Ramos (cell line): Measurements from ENCODE around the gene CNNM1.

Experiments used
- in situ Hi-C: fragments of 300-500 bp; cut with MboI; formaldehyde crosslinking; loops from one replicate; pipeline ENCODE4 v1.14.3; 2022; ENCODE audit warnings: low sequenced_read_pairs; ENCODE audit not compliant: unreplicated experiment

The CNNM1 gene

DNA sequence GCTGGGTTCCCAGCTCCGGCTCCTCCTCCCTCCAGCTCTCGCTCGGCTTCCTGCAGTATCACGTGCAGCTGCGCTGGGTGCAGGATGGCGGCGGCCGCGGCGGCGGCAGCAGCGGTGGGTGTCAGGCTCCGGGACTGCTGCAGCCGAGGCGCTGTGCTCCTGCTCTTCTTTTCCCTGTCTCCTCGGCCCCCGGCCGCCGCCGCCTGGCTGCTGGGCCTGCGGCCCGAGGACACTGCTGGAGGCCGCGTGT lies at the start of gene CNNM1:
TSS of gene CNNM1 (plus strand) at position 53 of the 250 bp plus-strand sequence. CDS start at position 85, 32 bp downstream.
- in situ Hi-C loops = no loop called here

DNA sequence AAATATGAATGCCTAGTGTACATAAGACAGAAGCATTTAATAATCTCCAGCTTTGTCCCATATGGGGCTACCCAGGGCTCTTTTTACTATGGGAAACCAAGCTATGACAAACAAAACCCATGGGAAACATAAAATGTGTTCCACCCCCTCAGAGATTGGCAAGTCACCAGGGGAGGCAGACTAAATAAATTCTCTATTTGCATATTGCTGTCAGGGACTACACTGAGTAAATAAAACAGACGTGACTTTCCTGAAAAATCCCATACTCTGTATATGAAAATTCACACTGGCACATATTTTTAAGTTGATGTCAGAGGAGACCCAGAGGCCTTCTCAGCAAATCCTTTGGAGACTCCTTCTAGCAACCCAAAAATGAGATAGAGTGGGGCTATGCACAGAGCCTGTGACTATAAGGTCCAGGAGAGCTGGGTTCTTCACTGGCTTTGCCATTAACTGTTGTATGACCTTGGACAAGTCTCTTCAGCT lies 49.5 kb upstream of the CNNM1 start:
- in situ Hi-C loops = no loop called here

DNA sequence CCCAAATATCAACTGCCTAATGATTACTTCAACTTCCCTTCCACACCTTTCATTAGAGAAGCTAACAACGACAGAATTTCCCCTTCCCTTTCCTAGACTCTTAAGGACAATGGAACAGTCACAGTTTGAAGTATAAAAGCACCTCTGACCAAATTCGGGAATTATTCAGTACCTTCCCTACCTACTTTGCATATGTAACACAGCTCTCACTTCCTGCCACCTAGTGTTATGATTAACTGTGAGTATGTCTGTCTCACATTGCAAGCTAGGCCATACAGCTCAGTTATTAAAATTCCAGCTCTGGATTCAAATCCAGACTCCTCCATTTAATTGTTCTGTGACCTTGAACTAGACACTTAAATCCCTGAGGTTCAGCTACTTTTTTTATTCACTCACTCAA lies 48.7 kb upstream of the CNNM1 start:
- in situ Hi-C loops = no loop called here

DNA sequence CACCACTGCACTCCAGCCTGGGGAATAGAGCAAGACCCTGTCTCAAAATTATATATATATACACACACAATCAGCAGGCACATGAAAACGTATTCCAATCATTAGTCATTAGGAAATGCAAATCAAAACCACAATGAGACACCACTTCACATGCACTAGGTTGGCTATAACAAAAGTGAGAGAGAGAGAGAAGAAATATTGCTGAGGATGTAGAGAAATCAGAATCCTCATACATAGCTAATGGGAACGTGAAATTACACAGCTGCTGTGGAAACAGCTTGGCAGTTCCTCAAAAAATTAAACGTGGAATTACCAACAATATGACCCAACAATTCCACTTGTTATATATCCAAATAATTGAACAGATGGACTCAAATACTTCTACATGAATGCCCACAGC lies 43.3 kb upstream of the CNNM1 start:
- in situ Hi-C loops = no loop called here

GRCh38 chr10:99290306-99290705 lies 38.9 kb upstream of the CNNM1 start:
- in situ Hi-C loops = no loop called here

- in situ Hi-C loops = no loop called here
Measured at GRCh38 chr10:99292159-99292558, 37.0 kb upstream of the CNNM1 start.

DNA sequence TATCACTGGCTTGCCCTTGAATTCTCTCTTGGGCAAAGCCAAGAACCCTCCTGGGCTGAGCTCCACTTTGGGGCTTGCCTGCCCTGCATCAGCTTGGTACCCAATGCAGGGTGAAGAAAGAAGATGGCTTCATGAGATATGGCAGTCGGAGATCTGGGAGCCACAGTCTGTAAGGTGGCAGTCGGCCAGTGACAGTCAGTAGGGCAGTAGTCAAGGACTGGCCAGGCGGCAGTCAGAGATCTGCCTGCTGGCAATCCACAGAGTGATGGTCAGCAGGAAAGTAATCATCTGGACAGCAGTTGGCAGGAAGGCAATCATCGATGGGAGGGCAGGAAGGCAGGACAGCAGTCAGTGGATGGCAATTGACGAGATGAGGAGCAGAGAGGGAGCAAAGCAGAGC lies 32.6 kb upstream of the CNNM1 start:
- in situ Hi-C loops = no loop called here

GRCh38 chr10:99297033-99297432 lies 32.1 kb upstream of the CNNM1 start:
- in situ Hi-C loops = no loop called here

- in situ Hi-C loops = no loop called here
Measured at GRCh38 chr10:99303899-99304861, 25.0 kb upstream of the CNNM1 start.

DNA sequence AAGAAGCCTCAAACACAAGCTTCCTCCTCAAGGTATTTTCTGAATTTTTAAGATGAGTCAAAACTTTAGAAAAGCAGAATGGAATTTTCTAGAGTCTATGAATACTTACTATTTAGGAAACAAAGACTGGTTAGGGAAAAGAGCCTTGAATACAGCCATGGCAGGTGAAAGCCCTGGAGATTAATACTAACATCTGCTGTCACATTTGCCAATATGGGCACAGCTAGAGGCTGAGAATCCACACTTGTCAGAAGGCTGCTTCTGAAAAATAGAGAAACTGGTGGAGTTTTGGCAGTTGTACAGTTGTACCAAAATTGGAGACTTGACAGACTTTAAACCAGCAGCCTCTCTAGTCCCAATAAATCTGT lies 24.3 kb upstream of the CNNM1 start:
- in situ Hi-C loops = no loop called here

DNA sequence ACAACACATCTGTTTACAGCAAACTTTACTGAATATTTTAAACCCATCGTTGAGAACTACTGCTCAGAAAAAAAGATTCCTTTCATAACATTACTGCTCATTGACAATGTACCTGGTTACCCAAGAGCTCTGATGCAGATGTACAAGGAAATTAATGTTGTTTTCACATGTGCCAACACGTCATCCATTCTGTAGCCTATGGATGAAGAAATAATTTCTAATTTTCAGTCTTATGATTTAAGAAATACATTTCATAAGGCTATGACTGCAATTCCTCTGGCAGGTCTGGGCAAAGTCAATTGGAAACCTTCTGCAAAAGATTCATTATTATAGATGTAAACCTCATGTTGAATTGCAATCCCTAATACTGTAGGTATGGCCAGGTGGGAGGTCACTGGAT lies 16.7 kb upstream of the CNNM1 start:
- in situ Hi-C loops = no loop called here

- in situ Hi-C loops = no loop called here
Measured at GRCh38 chr10:99315853-99316252, 13.3 kb upstream of the CNNM1 start.

GRCh38 chr10:99316374-99316773 lies 12.8 kb upstream of the CNNM1 start:
- in situ Hi-C loops = no loop called here

DNA sequence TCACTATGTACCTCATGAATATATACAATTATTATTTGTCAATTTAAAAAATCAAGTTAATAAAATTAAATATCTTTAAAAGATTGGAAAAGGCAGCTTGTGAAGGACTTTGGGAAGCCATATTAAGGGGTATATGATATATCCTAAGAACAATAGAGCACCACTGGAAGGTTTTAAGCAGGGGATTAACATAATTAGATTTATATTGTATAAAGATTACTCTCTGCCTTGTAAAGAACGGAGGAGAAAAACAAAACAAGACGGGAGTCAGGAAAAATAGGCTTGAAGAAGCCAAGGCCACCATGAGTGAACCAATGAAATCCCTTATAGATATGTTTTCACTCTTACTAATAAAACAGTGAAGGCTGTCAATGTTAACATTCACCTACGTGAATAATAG lies 11.1 kb upstream of the CNNM1 start:
- in situ Hi-C loops = no loop called here

GRCh38 chr10:99318475-99318874 lies 10.7 kb upstream of the CNNM1 start:
- in situ Hi-C loops = no loop called here

DNA sequence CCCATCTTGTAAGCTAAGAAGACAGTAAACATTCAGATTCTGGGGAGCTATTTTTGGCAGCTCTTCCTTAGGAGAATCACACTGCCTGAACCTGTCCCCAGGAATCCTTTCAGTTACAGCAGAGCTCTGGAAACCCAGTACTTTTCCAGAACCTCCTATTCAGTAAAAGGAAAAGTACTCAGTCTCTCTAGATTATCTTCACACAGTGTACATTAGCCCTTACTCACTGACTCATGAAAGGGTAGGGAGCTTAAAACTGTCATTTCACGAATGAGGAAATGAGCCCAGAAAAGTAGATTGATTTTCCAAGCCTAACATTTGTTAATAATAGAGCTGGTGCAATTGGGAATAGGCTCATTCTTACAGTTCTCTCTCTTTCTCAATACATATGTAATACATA lies 3.9 kb upstream of the CNNM1 start:
- in situ Hi-C loops = no loop called here

GRCh38 chr10:99326871-99327270 lies 2.3 kb upstream of the CNNM1 start:
- in situ Hi-C loops = no loop called here

GRCh38 chr10:99328579-99329303 lies 415 bp upstream of the CNNM1 start:
- in situ Hi-C loops = no loop called here

- in situ Hi-C loops = no loop called here
Measured at GRCh38 chr10:99329554-99330346, 594 bp downstream of the CNNM1 start.

DNA sequence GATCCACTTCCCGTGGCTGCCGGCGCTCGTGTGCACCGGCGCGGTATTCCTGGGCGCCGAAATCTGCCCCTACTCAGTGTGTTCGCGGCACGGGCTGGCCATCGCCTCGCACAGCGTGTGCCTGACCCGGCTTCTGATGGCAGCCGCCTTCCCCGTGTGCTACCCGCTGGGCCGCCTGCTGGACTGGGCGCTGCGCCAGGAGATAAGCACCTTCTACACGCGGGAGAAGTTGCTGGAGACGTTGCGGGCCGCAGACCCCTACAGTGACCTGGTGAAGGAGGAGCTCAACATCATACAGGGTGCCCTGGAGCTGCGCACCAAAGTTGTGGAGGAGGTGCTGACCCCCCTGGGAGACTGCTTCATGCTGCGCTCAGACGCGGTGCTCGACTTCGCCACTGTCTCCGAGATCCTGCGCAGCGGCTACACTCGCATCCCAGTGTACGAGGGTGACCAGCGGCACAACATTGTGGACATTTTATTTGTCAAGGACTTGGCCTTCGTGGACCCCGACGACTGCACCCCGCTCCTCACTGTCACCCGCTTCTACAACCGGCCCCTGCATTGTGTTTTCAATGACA lies 1.3 kb downstream of the CNNM1 start:
- in situ Hi-C loops = no loop called here
